ENCODE results near the gene SZT2.

Gene SZT2

DNA sequence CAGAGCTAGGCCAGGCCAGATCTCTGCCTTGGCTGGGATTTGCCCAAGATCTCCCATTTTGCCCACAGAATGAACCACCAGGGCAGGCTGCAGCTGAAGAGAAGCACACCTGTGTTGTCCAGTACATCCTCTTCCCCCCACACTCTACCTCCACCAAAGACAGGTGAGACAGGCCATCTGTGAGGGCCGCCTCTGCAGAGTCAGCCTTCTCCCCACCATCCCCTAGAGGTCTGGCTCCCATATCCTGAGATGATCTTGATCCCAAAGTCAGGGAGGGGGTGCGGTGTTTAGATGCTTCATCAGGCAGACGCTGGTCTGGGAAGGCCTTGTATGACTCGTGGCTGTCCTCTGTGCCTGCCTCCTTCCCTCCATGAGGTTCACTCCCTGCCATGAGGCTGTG is 35.3 kb downstream of the SZT2 start:
- peaks cover 90% of the 10 kb centered on the region for H3K36me3 ChIP-seq (ENCODE audit: control insufficient read depth, insufficient read depth, low read length)
- H3K27ac ChIP-seq (ENCODE audit: low read depth, low read length) = no peak overlapping the region
- H3K4me3 ChIP-seq (ENCODE audit: low read depth, low read length) = no peak overlapping the region
- H3K9me3 ChIP-seq (ENCODE audit: control insufficient read depth, insufficient read depth, low read depth, low read length) = no peaks in the 10 kb centered on the region
- no peak overlapping the region for H3K9ac ChIP-seq (ENCODE audit: low read length)
- H3K27me3 ChIP-seq (ENCODE audit: control insufficient read depth, insufficient read depth, low read length) = no peaks in the 10 kb centered on the region
- peaks cover 10% of the 10 kb centered on the region for H3K4me1 ChIP-seq (ENCODE audit: control insufficient read depth, insufficient read depth, low read length)

DNA sequence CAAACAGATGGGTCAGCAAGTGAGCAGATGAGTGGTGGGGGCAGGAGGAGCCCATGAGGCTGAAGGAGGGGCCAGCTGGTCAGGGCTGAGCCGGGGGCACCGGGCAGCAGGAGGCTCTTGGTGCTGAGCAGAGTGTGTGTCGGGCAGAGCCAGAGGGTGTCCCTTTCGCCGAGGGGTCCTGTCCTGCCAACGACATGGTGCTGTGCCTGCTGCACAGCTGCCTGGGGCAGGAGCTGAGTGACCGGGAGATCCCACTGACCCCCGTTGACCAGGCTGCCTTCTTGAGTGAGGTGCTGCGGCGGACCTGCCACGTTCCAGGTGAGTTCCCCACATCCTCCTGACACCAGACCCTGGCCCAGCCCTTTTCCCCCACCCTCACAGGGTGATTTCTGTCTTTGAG is 36.5 kb downstream of the SZT2 start:
- Histone ChIP-seq H3K27me3 (ENCODE audit: control insufficient read depth, insufficient read depth, low read length) (no peaks in the 10 kb centered on the region), H3K36me3 (ENCODE audit: control insufficient read depth, insufficient read depth, low read length) (peaks cover 90% of the 10 kb centered on the region)

DNA sequence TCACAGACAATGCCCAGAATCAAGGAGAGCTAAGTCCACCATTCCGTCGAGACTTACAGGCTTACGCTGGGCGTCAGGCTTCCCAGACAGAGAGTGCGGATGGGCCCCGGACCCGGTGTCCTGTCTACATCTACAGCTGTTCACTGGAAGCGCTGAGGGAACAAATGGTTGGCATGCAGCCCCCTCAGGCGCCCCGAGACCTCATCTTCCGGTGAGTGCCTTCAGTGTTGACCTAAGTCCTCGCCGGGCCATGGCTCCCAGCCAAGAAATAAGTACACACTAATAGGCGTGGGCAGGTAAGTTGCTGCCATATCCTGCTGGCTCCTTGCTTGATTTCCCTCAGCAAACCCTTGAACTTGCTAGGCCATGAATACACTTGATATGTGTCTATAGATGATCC is 37.8 kb downstream of the SZT2 start:
- no peaks in the 10 kb centered on the region for H3K9me3 ChIP-seq (ENCODE audit: control insufficient read depth, insufficient read depth, low read depth, low read length)
- H3K9ac ChIP-seq (ENCODE audit: low read length) = no peak overlapping the region
- no peak overlapping the region for H3K27ac ChIP-seq (ENCODE audit: low read depth, low read length)
- H3K27me3 ChIP-seq (ENCODE audit: control insufficient read depth, insufficient read depth, low read length) = no peaks in the 10 kb centered on the region
- peaks cover 93% of the 10 kb centered on the region for H3K36me3 ChIP-seq (ENCODE audit: control insufficient read depth, insufficient read depth, low read length)
- no peak overlapping the region for H3K4me3 ChIP-seq (ENCODE audit: low read depth, low read length)
- H3K4me1 ChIP-seq (ENCODE audit: control insufficient read depth, insufficient read depth, low read length) = peaks cover 4% of the 10 kb centered on the region; the same call in 1 of the 2 replicates

More for the DNA sequence above, 36.5 kb downstream of the SZT2 start:
- Histone ChIP-seq H3K4me1 (ENCODE audit: control insufficient read depth, insufficient read depth, low read length) (peaks cover 10% of the 10 kb centered on the region), H3K9me3 (ENCODE audit: control insufficient read depth, insufficient read depth, low read depth, low read length) (no peaks in the 10 kb centered on the region), H3K4me3 (ENCODE audit: low read depth, low read length) (no peak overlapping the region), H3K27ac (ENCODE audit: low read depth, low read length) (no peak overlapping the region), H3K9ac (ENCODE audit: low read length) (no peak overlapping the region)

DNA sequence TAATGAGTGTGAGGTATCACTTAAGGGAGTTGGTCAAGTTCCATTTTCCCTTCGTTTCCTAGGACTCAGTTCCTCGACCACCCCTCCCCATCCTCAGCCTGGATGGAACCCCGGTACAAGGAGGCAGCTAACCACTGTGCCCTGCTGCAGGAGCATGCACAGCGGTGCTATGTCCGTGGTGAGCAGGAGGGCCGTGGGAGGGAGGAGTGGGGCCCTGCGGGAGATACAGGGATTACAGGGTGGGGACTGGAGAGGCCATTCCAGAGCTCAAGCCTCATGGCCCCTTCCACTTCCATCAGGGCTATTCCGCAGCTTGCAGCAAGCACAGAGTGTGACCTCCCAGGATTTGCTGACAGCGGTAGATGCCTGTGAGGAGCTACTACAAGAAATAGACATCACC is 38.2 kb downstream of the SZT2 start:
- Histone ChIP-seq H3K9me3 (ENCODE audit: control insufficient read depth, insufficient read depth, low read depth, low read length) (no peaks in the 10 kb centered on the region), H3K4me1 (ENCODE audit: control insufficient read depth, insufficient read depth, low read length) (no peaks in the 10 kb centered on the region), H3K36me3 (ENCODE audit: control insufficient read depth, insufficient read depth, low read length) (peaks cover 95% of the 10 kb centered on the region), H3K4me3 (ENCODE audit: low read depth, low read length) (no peak overlapping the region), H3K9ac (ENCODE audit: low read length) (no peak overlapping the region), H3K27me3 (ENCODE audit: control insufficient read depth, insufficient read depth, low read length) (no peaks in the 10 kb centered on the region), H3K27ac (ENCODE audit: low read depth, low read length) (no peak overlapping the region)

DNA sequence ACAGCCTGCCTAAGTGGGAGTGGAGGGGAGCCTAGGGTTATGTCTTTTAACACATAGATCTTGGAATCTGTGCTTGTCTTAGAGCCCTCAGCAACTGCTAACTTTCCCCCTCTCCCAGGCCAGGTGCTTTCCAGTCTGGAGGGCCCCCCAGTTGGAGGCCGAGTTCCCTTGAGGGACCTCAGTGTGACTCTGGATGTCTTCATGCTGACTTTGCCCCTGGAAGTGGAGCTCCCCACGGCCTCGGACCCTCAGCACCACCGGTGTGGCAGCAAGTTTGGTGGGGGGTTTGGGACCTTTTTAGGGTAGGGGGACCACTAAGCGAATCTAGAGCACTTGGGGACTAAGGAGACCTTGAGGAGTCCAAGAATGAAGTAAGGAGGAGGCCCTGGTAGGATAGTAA is 41.1 kb downstream of the SZT2 start:
- Histone ChIP-seq H3K27me3 (ENCODE audit: control insufficient read depth, insufficient read depth, low read length) (no peaks in the 10 kb centered on the region), H3K27ac (ENCODE audit: low read depth, low read length) (no peak overlapping the region), H3K4me1 (ENCODE audit: control insufficient read depth, insufficient read depth, low read length) (no peaks in the 10 kb centered on the region), H3K36me3 (ENCODE audit: control insufficient read depth, insufficient read depth, low read length) (peaks cover 94% of the 10 kb centered on the region), H3K9ac (ENCODE audit: low read length) (no peak overlapping the region), H3K4me3 (ENCODE audit: low read depth, low read length) (no peak overlapping the region), H3K9me3 (ENCODE audit: control insufficient read depth, insufficient read depth, low read depth, low read length) (no peaks in the 10 kb centered on the region)

DNA sequence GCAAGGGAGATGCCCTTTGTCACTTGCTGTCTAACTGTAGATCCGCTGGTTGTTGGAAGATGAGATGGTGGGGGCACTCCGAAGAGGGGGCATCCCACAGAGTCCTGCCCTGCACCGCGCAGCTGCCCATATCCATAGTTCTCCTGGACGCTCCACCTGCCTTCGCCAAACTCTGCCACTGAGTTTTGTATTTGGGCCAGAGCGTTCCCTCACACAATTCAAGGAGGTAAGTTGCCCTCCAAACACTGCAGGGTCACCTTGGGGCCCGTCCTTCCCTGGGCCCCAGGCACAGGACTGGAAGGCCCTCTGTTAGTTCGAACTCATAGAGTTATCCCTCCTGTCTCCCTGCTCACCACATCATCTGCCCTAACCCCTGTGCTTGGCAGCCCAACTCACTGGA is 42.0 kb downstream of the SZT2 start:
- H3K4me3 ChIP-seq (ENCODE audit: low read depth, low read length) = no peak overlapping the region
- H3K27me3 ChIP-seq (ENCODE audit: control insufficient read depth, insufficient read depth, low read length) = no peaks in the 10 kb centered on the region
- no peak overlapping the region for H3K27ac ChIP-seq (ENCODE audit: low read depth, low read length)
- H3K9ac ChIP-seq (ENCODE audit: low read length) = no peak overlapping the region
- no peaks in the 10 kb centered on the region for H3K4me1 ChIP-seq (ENCODE audit: control insufficient read depth, insufficient read depth, low read length)
- peaks cover 90% of the 10 kb centered on the region for H3K36me3 ChIP-seq (ENCODE audit: control insufficient read depth, insufficient read depth, low read length)
- H3K9me3 ChIP-seq (ENCODE audit: control insufficient read depth, insufficient read depth, low read depth, low read length) = no peaks in the 10 kb centered on the region

DNA sequence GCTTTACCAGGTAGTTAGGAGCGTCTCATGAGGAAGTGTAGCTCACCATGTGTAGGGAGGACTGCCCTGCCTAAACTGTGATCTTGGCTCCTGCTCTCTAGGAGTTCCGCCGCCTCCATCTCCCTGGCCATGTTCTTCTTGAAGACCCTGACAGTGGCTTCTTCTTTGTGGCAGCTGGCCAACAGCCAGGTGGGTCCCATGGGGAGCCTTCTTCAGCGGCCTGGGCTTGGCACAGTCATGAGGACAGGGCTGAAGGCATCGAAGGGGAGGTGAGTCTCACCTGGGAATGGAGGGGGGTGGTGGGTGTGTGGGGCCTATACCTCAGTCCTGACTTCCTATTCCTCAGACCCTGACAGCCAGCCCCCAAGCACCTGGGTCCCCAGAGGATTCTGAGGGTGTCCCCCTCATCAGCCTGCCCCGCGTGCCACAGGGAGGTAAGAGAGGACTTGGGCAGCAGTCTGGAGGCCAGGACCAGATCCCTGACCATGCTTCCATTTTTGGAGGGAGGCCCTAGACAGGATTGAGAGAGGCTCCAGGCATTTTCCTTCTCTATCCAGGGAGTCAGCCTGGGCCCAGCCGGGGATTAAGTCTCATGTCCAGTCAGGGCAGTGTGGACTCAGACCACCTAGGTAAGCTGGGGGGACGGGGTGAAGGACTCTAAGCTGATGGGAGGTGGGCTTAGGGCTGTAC is 42.6 kb downstream of the SZT2 start:
- H3K27me3 ChIP-seq (ENCODE audit: control insufficient read depth, insufficient read depth, low read length) = no peaks in the 10 kb centered on the region
- peaks cover 88% of the 10 kb centered on the region for H3K36me3 ChIP-seq (ENCODE audit: control insufficient read depth, insufficient read depth, low read length)
- H3K9ac ChIP-seq (ENCODE audit: low read length) = no peak overlapping the region
- H3K9me3 ChIP-seq (ENCODE audit: control insufficient read depth, insufficient read depth, low read depth, low read length) = no peaks in the 10 kb centered on the region
- no peak overlapping the region for H3K27ac ChIP-seq (ENCODE audit: low read depth, low read length)
- H3K4me1 ChIP-seq (ENCODE audit: control insufficient read depth, insufficient read depth, low read length) = no peaks in the 10 kb centered on the region
- no peak overlapping the region for H3K4me3 ChIP-seq (ENCODE audit: low read depth, low read length)

DNA sequence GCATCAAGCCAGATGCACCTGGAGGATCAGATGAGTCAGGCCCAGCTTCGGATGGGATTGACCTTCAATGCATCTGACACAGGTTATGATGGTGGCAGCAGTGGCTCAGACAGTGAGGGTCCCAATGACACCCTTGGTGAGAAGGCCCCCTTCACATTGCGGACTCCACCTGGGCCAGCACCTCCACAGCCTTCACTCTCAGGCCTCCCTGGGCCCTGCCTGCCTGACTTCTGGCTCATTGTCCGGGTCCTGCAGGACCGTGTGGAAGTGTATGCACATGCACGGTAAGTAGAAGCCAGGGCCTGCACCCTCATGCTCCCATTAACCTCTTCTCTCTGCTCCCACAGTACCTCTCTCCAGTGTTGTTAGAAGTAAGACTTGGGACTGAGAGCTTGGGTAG is 43.2 kb downstream of the SZT2 start:
- no peak overlapping the region for H3K4me3 ChIP-seq (ENCODE audit: low read depth, low read length)
- no peaks in the 10 kb centered on the region for H3K4me1 ChIP-seq (ENCODE audit: control insufficient read depth, insufficient read depth, low read length)
- no peaks in the 10 kb centered on the region for H3K27me3 ChIP-seq (ENCODE audit: control insufficient read depth, insufficient read depth, low read length)
- no peak overlapping the region for H3K9ac ChIP-seq (ENCODE audit: low read length)
- no peak overlapping the region for H3K27ac ChIP-seq (ENCODE audit: low read depth, low read length)
- no peaks in the 10 kb centered on the region for H3K9me3 ChIP-seq (ENCODE audit: control insufficient read depth, insufficient read depth, low read depth, low read length)
- H3K36me3 ChIP-seq (ENCODE audit: control insufficient read depth, insufficient read depth, low read length) = peaks cover 88% of the 10 kb centered on the region

DNA sequence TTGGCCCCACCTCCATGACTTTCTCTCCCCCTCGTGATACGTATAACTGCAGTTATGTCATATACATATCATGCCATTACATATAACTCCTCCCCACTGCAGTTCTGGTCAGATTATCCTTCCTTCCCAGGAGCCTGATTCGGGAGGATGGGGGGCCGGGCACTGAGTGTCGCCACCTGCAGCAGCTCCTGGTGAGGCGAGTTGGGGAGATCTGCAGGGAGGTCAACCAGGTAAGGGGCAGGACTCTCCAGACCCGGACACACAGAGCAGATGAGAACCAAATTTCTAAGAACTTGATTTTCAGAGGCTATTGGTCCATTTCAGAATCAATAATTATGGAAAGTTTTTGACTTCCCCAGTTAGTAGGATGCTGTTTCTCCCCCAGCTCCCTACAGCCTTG is 44.6 kb downstream of the SZT2 start:
- no peaks in the 10 kb centered on the region for H3K4me1 ChIP-seq (ENCODE audit: control insufficient read depth, insufficient read depth, low read length)
- H3K4me3 ChIP-seq (ENCODE audit: low read depth, low read length) = no peak overlapping the region
- H3K36me3 ChIP-seq (ENCODE audit: control insufficient read depth, insufficient read depth, low read length) = peaks cover 88% of the 10 kb centered on the region
- no peaks in the 10 kb centered on the region for H3K27me3 ChIP-seq (ENCODE audit: control insufficient read depth, insufficient read depth, low read length)
- no peak overlapping the region for H3K27ac ChIP-seq (ENCODE audit: low read depth, low read length)
- H3K9me3 ChIP-seq (ENCODE audit: control insufficient read depth, insufficient read depth, low read depth, low read length) = no peaks in the 10 kb centered on the region
- H3K9ac ChIP-seq (ENCODE audit: low read length) = no peak overlapping the region

DNA sequence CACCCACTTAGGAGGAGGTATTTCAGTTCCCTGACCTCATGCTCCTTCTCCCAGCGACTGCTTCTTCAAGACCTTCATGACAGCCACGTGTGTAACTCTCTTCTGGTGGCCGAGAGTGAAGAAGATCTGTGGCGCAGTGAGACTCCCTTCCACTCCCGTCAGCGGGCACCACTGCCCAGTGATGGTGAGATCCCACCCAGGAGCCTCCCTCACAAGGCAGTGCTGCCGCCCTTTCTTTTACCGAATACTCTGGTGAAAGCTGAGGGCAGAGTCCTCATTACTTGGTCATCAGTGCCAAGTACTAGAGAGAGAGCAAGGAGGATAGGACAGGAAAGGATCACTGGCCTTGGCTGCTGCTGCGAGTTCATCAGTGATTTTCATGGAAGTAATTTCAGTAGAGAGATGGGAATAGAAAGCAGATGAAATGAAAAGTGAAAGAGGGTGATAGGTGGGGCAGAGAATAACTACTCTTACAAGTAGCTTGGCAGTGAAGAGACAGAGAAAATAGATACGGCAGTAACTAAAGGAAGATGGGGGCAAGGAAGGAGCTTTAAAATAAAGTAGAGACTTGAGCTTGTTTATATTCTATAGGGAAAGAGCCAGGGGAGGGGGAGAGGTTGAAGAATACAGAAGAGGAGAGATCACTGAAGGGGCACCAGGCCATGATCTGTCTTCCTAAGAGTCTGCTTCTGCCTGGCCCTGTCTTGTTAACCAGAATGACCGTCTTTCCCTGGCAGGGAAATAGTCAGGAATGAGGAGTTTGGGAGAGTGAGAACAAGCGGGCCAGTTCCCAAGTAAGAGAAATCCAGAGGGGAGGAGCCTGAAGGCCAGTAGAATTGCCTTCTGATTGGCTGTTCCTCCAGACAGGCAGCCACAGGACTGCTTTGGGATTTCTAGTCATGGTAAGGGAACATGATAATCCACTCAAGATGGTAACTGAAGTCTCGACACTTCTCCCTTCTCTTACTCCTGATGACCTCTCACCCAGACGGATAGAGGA is 45.7 kb downstream of the SZT2 start:
- Histone ChIP-seq H3K36me3 (ENCODE audit: control insufficient read depth, insufficient read depth, low read length) (peaks cover 86% of the 10 kb centered on the region), H3K9me3 (ENCODE audit: control insufficient read depth, insufficient read depth, low read depth, low read length) (no peaks in the 10 kb centered on the region), H3K4me1 (ENCODE audit: control insufficient read depth, insufficient read depth, low read length) (no peaks in the 10 kb centered on the region), H3K4me3 (ENCODE audit: low read depth, low read length) (no peak overlapping the region), H3K9ac (ENCODE audit: low read length) (no peak overlapping the region), H3K27ac (ENCODE audit: low read depth, low read length) (no peak overlapping the region), H3K27me3 (ENCODE audit: control insufficient read depth, insufficient read depth, low read length) (no peaks in the 10 kb centered on the region)

DNA sequence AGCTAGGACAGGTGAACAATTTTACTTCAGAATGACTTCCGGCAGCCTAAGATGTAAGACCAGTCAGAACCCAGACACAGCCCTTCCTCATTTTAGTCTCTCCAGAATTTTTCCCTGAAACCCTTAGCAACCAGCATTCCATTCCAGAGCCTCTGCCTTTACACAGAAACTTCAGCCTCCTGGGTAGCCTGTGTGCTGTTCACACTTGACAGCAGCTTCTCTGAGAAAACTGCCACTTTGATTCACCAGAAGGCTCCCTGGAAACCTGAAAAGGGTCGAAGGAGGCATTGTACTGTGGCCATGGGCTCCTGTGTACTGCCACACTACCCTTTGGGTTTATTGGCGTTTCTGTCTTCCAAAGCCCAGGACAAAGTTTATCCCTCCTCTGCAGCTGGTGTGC is 46.7 kb downstream of the SZT2 start:
- Histone ChIP-seq H3K4me1 (ENCODE audit: control insufficient read depth, insufficient read depth, low read length) (no peaks in the 10 kb centered on the region), H3K4me3 (ENCODE audit: low read depth, low read length) (no peak overlapping the region), H3K36me3 (ENCODE audit: control insufficient read depth, insufficient read depth, low read length) (peaks cover 86% of the 10 kb centered on the region)

More for the DNA sequence above, 46.7 kb downstream of the SZT2 start:
- H3K27ac ChIP-seq (ENCODE audit: low read depth, low read length) = no peak overlapping the region
- no peaks in the 10 kb centered on the region for H3K9me3 ChIP-seq (ENCODE audit: control insufficient read depth, insufficient read depth, low read depth, low read length)
- no peak overlapping the region for H3K9ac ChIP-seq (ENCODE audit: low read length)
- H3K27me3 ChIP-seq (ENCODE audit: control insufficient read depth, insufficient read depth, low read length) = no peaks in the 10 kb centered on the region

All from HUES6 (cell line).